HG02798 (cell line): ENCODE measurements around the gene ZZZ3.
"Not testable (repeated sequence)": the region's sequence is repeated elsewhere in the genome, so short reads cannot be mapped to it uniquely, and the experiment has no call there.

ENCODE experiments used
- ATAC-seq: cut with Tn5 transposase; IDR thresholded peaks from one replicate; pipeline ENCODE4 v1.9.1; 2021; ENCODE audit warnings: mild to moderate bottlenecking; ENCODE audit not compliant: unreplicated experiment, poor library complexity

Gene ZZZ3

DNA sequence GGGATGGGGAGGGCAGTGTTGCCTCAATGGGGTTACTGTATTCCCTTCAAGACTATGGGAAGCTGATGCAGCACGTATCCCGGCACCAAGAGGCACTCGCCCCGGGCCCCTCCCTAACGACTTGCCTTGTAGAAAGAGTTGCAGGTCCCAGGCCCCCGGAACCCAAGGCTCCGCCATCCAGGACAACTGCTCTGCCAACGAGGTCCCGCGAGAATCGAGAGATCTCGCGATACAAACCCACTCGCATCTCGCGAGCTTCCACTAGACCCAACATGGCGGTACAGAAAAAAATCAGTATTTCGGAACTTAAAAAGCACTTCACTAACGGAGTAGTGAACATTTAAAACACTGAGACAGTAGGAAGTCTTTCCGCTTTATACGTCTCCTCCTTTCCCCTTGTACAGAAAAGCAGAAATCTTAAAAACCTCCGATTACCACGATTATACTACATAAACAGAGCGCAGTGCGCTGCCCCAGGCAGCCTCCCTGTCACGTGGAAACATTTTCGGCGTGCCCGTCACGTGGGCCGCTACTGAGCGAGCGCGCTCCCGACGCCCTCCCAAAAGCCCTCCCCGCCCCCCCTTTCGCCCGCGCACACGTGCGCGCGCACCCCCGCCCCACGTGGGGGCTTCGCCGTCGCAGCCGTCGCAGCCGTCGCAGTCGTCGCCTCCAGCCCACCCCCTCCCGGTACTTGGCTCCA lies at the start of gene ZZZ3:
ZZZ3 (minus strand) TSS at position 199 of the 700 bp plus-strand sequence. CDS start 49,304 bp downstream, outside the sequence.
- ATAC-seq: peak; percentile 73

DNA sequence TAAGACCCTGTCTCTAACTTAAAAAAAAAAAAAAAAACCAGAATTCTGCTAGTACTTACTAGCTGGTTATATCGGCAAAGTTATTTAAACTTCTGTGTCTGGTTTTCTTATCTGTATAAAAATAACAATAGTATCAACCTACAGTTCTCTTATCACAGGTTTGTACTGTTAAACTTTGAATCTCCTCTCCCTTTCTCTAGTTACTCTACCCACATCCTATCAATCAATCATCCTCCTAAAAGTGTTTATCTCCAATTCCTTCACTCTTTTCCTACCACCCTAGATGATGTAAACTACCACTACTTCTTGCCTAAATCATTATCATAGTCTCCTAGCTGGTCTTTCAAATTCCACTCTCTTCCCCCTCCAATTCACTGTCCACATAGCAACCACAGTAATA lies 49.6 kb upstream of the ZZZ3 start:
- ATAC-seq: no peak

DNA sequence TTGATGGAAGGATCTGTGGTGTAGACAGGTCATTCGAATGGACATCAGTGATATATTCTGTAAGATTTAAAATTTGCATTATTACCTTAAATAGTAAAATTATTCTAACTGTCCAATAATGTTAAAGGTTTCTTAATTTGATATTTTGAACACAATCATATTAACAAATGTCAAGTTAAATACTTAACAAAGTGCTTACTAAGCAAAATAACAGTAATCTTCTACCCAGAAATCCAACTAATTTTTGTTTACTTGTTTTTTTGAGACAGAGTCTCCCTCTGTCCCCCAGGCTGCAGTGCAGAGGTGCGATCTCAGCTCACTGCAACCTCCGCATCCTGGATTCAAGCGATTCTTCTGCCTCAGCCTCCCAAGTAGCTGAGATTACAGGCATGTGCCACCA lies 43.2 kb upstream of the ZZZ3 start:
- no peak for ATAC-seq

DNA sequence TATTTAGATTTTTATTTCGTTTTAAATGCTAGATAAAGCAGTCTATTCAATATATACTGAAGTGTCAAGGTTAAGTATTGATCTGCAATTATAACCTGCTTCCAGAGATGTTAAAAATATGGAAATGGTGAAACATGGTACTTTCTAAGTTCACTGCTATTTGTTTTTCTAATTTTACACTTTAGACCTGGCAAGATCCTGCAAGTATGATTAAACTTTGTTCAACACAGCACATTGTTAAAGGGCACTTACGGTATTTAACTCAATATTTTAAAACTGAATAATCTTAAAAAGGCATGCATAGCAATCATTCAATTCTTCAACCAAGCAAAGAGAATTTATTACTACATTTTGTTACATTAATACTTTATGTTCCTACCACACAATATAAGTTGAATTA lies 35.7 kb upstream of the ZZZ3 start:
- no peak for ATAC-seq

GRCh38 chr1:77716065-77716464 lies 33.6 kb upstream of the ZZZ3 start:
- ATAC-seq: no peak

DNA sequence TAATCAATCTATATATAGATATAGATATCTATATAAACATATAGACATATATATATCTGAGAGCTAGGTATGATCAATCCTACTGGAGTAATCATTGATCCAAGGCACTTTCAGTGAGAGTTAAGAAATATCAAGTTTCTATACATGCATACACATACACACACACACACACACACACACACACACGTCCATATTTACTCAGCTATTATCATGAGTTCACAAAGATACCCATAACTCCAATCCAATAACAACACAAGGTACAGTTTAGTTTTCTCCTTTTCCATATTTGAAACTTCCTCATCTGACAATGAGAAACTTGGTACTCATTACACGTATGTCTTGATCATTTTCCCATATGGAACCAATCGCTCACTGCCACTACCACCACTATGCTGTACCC lies 27.3 kb upstream of the ZZZ3 start:
- no peak for ATAC-seq

DNA sequence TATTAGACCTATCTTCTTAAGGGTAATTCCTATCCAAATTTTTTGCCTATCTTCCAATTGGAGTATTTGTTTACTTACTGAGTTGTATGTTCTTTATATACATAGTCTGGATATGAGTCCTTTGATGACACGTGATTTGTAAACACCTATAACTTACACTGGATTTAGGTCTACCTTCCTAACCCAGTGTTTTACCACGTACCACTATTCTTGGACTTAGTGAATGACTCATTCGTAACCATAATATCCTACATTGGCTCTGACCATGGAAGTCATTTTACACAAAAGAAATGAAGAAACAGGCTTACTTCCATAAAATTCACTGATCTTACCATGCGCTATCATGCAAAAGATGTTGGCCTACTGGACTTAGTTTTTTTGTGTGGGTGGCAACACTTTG lies 23.9 kb upstream of the ZZZ3 start:
- ATAC-seq: no peak

GRCh38 chr1:77704736-77705135 lies 22.3 kb upstream of the ZZZ3 start:
- no peak for ATAC-seq

DNA sequence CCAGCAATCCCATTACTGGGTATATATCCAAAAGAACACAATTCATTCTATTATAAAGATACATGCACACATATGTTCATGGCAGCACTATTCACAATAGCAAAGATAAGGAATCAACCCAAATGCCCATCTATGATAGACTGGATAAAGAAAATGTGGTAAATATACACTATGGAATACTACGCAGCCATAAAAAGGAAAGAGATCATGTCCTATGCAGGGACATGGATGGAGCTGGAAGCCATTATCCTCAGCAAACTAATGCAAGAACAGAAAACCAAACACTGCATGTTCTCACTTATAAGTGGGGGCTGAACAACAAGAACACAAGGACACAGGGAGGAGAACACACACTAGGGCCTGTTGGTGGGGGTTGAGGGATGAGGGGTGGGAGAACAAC lies 17.2 kb upstream of the ZZZ3 start:
- not testable (repeated sequence) for ATAC-seq

GRCh38 chr1:77697441-77697840 lies 15.0 kb upstream of the ZZZ3 start:
- ATAC-seq: no peak

- ATAC-seq: peak; percentile 55
Measured at GRCh38 chr1:77688939-77689338, 6.5 kb upstream of the ZZZ3 start.

DNA sequence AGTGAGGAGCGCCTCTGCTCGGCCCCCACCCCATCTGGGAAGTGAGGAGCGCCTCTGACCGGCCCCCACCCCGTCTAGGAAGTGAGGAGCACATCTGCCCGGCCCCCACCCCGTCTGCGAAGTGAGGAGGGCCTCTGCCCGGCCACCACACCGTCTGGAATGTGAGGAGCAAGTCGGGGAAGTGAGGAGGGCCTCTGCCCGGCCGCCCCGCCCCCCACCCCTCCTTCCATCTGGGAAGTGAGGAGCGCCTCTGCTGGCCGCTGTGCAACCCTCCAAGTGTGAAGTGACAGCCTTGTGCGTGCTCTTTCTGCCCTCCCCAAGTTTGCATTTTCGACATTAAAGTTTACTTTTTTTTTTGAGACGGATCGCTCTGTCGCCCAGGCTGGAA lies 5.1 kb upstream of the ZZZ3 start:
- no peak for ATAC-seq

GRCh38 chr1:77686796-77687518 lies 4.5 kb upstream of the ZZZ3 start:
- ATAC-seq: no peak

DNA sequence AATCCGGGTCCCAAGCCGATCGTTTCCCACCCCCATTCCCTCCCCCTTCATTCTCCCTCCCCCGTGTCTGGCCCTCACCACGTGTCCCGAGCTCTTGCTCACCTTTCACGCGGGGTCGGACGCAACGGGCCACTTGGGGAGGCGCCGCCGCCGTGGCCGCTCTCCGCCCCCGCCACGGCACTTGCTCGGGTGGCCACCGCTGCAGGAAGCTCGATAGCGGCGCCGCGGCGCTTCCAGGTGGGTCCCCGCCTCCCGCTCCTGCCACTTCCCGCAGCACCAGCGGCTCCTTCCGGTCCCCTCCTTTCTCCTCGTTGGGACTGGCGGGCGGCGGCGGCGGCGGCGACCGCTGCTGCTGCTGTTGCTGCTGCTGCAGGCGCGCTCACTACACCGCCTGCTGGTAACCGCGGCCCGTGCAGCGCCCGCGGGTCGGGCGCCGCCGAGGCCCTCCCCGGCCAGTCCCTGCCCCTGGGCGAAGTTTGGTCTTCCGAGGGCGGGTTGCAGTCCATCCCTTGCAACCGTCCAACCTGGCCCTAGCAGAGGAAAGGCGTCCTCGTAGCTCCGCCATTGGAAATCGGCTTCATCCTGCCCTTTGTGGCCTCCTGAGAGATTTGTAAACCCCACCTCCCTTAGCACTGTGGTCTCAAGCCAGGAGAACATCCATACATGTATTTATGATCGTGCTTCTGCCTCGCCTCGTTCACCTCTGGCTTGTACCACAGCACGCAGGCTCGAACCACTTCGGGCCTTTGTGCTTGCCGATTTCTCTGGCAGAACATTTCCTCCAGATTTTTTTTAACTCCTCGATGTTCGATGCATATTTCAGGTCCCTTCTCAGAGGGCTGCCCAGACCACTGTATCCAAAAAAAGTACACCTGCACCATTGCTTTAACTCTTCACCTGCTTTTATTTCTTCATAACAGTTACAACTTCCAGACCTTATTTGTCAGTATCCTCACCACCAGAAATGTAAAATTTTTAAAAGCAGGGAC lies 996 bp upstream of the ZZZ3 start:
- peak; percentile 85 for ATAC-seq

DNA sequence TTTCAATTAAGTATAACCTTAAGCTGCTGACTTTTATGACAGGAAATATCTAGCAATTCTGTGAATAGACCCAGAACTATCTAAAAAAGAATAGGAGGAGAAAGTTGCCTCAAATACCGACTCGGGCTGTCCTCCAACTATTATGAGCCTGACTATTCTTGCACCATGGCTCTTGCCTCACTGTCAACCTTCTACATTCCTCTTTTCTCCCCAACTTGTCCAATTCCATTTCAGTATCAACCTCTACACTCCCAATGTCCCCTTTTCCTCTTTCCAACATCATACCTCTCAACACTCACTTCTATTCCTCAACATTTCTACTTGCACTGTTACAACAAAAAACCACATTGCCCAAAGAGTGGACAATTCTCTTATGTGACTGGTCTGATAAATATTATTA lies 2.3 kb downstream of the ZZZ3 start:
- no peak for ATAC-seq

GRCh38 chr1:77678660-77679610 lies 3.5 kb downstream of the ZZZ3 start:
- no peak for ATAC-seq

DNA sequence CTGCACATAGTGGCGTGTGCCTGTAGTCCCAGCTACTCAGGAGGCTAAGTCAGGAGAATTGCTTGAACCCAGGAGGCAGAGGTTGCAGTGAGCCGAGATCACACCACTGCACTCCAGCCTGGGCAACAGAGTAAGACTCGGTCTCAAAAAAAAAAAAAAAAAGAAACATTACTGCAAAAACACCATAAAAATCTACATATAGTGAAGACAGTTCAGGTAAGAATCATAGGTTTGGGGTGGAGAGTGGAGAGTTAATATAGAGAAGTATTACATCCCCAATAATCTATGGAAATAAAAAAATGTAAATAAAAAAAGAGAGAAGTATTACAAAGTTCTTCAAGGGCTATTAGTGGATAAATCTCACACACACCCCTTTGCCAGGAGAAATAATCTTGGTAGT lies 7.7 kb downstream of the ZZZ3 start:
- not testable (repeated sequence) for ATAC-seq

DNA sequence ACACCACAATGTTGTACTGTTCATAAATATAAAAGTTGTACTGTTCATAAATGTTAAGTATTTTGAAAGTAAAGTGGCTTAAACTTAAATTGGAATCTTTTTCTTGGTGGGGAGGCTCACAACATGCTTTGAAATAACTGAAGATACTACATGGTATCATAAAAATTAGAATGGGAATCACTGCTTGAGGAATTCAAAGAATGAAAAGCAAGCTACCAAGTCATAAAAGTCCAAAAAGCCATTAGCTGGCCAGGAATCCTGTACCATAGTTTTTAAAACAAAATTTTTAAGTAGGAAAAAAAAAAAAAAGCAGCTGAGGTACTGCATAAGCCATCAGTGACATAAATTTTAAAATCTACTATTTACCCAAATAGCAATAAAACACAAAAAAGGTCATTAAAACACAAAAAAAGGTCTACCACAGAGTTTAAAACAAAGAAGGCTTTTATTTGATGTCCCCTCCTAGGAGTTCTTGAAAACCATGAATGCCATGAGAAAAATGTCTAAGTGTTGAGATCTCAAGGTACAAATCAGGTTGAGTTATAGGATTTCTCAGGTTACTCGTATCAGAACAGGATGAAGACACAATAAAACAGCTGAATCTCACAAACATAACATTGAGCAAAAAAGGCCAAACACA lies 8.6 kb downstream of the ZZZ3 start:
- ATAC-seq: no peak

GRCh38 chr1:77673030-77673429 lies 9.4 kb downstream of the ZZZ3 start:
- ATAC-seq: no peak
